Activated gamma-delta T cell treated with Interleukin-2 at 50 U/mL for 16 hours (primary cell): ENCODE results near the gene CXorf58.

Source experiments
- DNase-seq: peaks from one replicate; pipeline ENCODE4 v3.0.0-alpha.2; 2020

Gene CXorf58

DNA sequence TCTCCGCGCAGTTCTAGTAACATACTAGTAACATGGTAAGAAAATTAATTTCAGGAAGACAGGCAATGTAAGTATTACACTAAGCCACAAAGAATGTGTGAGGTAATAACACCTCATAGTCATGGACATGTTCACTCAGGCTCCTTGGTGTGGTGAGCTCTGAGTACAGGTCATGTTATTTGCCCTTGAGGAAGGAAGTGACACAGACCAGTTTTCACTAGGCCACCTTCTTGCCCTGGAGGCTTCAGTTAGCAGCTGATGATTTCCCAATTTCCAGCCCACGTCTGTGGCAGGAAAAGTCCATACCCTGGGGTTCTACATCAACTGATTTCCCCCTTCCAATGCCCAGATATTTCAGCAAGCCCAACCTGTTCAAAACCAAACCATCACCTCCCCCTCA lies 6.7 kb upstream of the CXorf58 start:
- no peak for DNase-seq

DNA sequence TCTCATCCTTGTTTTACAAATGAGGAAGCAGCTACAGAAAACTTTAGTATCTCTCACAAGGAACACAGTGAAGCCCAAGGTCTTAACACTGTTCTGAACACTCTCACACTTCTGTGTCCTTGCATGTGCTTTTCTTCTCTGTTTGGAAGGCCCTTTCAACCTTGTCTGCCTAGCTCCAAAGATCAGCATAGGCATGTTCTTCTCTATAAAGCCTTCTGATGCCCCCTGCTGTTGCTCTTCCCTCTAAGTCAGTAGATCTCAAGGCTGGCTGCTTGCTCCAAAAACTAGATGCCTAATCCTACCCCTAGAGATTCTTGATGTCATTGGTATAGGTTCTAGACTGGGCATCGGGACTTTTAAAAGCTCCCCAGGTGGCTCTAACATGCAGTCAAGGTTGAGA lies 6.0 kb upstream of the CXorf58 start:
- peak; percentile 11 for DNase-seq

DNA sequence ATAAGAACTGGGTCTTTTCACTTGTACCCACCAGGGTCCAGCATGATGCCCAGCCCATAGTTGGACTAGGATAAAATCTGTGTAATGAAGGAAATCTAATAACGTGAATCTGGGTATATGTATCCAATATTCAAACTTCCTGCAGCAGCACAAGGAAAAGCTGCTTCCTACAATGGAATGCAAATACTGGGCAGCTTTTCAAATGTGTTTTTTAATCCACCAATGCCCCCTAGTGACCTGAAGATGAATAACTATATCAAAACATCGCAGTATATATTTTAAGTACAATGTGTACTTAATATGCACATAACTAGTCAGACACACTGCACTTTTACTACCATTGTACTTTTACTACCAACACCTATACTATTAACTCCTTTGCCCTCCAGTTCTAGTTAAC lies 5.4 kb upstream of the CXorf58 start:
- no peak for DNase-seq

DNA sequence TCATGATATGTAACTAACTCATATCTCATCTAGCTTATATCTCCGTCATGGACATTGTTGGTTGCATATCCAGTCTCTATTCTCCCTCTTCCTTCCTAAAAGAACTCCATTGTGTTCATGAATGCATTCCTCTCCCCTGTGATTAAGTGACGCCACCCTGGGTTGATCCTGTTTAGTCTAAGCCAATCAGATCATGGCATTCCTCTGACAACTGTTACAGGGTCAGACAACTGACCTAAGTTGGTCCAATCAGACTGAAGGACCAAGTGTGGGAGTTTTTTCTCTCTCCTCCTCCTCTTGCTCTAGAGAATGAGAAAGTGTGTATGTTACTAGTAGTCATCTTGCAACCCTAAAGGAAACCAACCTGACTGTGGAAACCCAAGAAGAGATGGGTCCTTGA lies 3.7 kb upstream of the CXorf58 start:
- no peak for DNase-seq

DNA sequence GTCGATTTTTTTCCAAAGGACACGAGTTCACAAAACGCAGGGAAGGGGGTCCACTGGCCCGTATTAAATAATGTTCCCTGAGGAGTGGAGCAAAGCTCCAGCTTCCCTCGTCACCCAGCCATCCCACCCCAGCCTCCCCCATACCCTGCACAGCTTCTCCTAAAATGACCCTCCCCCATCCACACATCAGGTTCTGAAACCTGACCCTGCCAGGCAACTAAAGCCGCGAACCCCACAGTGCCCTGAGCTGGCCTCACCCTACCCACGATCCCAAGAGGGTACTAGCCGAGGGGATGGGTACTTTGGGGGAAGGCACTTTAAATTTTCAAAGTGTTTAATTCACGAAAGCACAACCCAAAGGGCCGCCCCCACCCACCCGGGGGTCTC lies 702 bp upstream of the CXorf58 start:
- no peak for DNase-seq

DNA sequence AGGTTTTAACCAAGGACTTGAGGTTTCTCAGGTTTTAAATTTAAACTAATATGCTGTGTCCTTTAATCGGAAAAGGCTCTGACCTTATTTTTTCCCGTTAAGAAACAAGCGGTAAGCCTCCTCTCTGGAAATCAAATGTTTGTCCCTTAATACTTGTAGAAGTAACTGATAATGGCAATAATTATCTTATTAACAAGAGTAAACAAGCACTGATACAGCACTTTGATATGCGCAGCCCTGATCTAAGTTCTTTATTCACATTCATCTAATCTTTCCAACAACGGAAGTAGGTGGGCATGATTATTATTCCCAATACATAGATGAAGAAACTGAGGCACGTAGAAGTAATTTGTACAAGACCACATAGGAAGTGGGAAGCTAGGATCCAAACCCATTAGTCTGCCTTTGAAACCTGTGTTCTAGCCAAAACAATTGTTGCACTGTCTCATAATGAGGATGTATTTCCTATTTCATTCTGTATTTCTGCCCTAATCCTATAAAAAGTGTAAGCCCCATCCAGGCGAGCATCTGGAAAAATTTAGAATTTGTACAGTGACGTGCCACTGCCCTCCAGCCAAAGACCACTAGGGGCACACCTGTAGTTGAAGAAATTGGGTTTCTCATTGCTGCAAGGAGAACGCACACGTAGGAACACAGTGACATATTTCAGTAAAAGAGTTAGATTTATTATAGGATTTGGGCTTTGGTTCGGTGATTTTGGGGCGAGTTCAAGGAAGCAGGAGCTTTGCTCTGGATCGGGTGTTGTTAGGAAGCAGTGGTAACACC lies 606 bp downstream of the CXorf58 start:
- DNase-seq: peak; percentile 8

DNA sequence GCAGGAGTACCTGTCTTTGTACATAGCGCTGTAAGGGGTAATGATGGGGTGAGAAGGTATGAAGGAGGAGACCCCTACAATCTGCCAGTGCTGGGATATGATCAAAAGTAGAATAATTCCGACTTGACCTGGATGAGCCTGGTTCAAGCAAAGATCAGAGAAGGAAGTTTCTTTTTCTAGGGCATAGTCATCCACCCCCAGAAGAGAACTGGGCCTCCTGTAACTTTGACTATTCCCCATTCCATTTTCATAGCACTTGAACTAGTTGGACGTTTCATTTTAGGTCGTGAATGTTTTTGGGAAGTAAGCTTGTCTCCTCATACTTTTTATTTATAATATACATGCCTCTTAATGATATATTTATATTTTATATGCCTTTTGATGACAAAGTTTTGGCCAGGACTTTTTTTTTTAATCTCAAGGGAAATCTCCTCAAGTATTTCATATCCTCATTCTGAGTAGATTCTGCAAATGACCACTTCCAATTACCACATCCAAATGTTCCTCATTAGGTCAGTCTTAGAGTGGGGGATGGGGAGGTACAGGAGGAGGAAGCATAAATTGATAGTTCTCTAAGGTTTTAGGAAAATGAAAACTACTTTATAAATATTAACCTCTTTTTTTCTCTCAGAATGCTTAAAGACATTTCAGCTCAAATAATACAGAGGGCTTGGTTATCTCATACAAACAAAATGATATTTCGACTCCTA lies 3.5 kb downstream of the CXorf58 start:
- DNase-seq: no peak

DNA sequence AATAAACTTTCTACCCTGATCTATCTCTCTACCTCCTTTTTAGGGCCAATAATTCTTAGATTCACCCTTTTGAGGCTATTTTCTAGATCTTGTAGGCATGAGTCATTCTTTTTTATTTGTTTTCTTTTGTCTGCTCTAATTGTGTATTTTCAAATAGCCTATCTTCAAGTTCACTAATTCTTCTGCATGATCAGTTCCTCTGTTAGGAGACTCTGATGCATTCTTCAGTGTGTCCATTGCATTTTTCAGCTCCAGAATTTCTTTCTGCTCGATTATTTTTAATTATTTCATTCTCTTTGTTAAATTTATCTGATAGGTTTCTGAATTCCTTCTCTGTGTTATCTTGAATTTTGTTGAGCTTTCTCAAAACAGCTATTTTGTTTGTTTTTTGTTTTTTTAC lies 11.3 kb downstream of the CXorf58 start:
- no peak for DNase-seq

DNA sequence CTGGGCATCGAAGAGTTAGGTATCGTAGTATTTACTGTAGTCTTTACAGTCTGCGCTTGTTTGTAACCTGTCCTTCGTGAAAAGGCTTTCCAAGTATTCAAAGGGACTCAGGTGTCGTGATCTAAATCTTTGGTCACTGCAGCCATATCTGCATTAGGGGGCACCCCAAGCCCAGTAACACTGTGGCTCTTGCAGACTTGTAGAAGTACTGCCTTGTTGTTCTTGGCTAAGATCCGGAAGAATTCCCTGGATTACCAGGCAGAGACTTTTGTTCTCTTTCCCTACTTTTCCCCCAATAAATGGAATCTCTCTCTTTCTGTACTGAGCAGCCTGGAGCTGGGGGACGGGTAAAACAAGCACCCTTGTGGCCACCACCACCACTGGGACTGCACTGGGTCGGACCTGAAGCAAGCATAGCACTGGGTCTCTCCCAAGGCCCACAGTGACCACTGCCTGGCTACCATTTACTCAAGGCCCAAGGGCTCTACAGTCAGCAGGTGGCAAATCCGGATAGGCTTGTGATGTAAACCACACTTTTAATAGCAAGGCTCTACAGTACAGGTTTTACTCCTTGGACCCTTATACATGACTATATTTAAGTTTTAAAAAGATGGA lies 12.0 kb downstream of the CXorf58 start:
- DNase-seq: no peak

DNA sequence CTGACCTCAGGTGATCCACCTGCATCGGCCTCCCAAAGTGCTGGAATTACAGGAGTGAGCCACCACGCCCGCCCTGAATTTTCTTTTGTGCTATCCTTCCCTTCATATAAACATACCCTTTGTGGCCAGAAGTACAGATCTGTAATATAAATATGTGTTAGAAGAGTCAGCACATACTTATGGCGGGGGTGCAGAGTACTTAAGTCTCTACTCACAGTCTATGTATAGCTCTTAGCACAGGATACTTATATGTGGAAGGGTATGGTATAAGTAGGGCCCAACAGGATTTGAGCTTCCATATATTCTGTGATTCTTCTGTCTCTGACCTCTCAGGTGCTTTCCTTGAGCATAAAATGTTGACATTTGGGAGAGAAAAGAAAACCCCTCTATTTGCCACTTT lies 18.2 kb downstream of the CXorf58 start:
- DNase-seq: no peak

DNA sequence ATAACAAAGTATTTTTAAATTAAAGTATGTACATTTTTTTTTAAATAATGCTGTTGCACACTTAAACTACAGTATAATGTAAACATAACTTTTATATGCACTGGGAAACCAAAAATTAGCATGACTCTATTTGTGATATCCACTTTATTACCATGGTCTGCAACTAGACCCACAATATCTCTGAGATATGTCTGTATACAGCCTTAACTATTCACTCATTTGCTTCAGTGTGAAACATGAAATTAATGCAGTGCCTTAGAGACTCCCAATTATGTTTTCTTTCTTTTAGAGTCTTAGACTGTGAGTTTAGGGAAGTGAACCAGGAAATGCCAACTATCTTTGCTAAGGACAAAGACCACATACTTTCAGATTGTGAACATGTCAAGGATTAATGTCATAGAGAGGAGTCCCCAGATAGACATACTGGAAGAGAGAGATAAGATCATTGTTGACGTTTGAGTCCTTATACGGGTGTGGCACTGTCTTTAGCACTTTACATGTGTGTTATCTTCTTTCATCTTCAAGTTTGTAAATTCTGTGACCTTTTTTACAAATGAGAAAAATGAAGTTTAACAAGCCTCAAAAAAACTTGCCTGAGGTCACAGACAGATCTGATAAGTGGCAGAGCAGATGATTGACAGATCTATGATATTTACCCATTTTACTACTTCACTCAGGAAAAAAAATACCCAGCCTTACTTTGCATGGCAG lies 23.2 kb downstream of the CXorf58 start:
- no peak for DNase-seq

DNA sequence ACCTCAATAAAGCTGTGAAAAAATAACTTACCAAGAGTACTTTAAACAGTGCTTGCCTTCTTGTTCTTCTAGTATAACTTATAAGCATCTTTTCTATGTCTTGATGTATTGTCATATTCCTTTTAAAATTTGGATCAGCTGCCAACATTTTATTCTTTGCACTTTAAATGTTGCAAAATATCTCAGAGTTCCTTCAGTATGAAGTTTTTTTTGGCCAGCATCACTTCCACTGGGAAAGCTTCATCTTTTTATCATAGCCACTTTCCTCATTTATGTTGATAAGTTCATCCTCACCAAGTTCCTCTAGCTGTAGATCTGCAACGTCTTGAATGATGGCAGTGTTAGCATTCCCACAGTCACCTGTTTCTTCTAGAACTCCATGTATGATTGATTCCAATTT lies 24.2 kb downstream of the CXorf58 start:
- DNase-seq: no peak

DNA sequence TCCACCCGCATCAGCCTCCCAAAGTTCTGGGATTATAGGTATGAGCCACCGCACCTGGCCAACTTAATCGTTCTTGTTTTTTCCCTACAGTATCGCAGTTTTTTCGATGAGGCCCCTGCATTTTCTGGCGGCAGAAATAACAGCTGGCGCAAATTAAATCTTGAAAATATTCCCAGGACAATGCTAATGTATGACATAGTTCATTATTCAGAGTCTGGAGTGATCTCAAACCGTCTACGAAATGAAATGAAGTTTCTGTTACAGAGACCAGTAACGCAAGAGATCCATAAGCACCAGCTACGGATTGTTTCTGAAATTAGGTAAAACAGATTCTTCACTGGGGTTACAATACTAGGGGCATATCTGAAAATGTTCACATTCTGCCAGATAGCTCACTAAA lies 27.3 kb downstream of the CXorf58 start:
- no peak for DNase-seq

DNA sequence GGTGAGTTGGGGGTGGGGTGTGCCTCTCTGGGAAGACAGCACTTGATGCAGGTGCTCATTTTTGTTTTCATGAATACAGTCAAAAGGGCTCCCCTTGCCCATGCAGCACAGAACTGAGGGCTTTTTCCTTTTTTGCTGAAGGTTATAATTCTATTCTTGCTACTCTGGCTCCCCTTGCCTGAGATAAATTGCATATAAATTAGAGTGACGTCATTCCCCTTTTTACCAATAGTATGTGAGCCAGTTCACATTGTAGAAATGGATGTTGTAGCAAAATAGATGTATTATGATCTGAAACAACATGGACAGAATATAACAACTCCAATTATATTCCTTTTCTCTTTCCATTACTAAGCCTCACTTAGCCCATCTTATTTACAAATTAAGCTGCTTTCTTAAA lies 28.4 kb downstream of the CXorf58 start:
- DNase-seq: no peak

DNA sequence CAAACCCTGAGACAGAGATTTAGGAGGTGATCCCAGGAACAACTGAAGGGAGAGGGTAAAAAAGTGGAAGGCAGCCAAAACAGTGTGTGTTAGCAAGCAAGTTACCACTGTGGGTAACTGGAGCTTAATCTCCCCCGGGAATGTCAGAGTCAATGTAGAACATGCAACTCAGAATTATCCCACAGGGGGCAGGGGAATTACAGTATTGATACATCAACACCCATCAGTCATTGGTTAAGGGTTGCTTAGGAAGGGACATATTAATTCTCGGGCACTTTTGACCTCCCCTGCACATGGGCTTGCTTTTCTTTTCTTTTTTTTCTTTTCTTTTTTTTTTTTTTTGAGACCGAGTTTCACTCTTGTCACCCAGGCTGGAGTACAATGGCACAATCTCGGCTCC lies 29.3 kb downstream of the CXorf58 start:
- no peak for DNase-seq

DNA sequence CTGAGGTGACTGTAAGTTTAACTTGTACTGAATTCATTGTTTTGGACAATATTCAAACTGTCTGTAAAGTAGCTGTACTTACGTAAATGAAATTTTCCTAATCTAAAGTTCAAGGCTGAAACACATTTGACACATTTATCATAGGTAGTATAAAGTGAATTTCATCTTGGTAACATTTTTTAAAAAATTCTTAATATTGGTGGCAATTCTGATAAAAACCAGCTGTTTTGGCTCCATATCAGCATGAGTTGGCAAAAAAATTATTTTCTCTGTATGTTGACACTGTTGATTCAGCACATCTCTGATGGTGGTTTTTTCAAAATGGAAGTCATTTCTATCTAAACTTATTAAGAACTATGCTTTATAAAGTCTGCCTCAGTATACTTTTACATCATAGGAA lies 30.9 kb downstream of the CXorf58 start:
- no peak for DNase-seq

DNA sequence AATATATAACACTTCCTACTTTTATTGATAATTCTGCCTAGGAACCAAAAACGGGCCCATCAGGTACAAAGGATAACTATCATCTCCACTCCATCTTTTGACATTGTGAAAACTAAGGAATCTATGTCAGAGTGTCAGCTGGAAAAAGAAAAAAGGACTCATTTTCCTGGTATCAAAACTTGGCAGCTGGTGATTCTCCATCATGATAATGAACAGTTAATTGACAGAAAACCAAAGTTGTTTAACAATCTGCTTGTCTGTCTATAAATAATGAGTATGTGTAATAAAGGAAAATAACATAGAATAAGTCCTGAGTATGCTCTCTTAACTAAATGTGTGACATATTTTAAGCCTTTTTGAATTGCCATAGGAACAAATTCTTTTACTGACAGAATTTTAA lies 31.4 kb downstream of the CXorf58 start:
- no peak for DNase-seq

DNA sequence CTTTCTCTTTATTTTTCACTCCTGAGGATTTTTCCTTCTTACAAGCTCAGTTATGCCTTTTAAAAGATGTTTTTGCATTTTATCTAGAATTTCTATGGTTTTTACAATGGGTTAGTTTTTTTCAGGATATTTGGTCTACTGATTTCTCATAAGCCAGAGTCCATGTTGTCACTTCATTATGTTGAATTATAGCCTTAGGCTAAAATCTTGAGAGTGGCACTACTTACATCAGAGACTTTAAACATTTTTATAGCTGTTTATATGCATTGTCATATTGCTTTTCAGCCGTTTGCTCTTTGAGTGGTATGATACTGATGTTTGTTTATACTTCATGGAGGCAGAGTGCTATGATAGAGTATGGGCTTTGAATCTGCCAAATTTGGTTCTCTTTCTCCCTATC lies 36.4 kb downstream of the CXorf58 start:
- DNase-seq: no peak

DNA sequence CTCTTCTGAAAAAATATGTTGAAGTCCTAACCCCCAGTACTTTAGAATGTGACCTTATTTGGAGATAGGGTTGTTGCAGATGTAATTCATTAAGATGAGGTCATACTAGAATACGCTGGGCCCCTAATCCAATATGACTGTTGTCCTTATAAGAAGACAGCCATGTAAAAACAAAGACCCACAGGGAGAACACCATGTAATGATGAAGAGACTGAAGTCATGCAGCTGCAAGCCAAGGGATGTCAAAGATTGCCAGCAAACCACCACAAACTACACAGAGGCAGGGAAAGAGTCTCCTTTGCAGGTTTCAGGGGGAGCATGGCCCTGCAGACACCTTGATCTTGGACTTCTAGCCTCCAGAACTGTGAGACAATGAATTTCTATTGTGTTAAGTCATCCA lies 37.4 kb downstream of the CXorf58 start:
- no peak for DNase-seq

DNA sequence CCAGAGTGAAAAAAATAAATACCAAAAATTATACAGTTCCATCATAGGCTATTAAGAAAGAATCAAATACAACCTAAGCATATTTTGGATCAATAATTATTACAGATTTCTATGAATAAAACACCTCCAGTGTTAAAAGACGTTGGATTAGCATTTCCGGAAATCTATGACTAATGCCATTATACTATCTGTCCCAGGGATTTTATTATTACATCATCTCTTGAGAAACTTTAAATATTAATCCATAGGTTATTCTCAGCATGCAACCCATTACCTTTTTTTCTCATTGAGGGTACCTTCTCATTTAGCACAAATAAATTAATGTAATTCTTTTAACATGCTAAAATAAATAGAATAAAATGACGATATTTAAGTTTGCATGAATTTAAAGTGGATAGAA lies 44.6 kb downstream of the CXorf58 start:
- DNase-seq: no peak

DNA sequence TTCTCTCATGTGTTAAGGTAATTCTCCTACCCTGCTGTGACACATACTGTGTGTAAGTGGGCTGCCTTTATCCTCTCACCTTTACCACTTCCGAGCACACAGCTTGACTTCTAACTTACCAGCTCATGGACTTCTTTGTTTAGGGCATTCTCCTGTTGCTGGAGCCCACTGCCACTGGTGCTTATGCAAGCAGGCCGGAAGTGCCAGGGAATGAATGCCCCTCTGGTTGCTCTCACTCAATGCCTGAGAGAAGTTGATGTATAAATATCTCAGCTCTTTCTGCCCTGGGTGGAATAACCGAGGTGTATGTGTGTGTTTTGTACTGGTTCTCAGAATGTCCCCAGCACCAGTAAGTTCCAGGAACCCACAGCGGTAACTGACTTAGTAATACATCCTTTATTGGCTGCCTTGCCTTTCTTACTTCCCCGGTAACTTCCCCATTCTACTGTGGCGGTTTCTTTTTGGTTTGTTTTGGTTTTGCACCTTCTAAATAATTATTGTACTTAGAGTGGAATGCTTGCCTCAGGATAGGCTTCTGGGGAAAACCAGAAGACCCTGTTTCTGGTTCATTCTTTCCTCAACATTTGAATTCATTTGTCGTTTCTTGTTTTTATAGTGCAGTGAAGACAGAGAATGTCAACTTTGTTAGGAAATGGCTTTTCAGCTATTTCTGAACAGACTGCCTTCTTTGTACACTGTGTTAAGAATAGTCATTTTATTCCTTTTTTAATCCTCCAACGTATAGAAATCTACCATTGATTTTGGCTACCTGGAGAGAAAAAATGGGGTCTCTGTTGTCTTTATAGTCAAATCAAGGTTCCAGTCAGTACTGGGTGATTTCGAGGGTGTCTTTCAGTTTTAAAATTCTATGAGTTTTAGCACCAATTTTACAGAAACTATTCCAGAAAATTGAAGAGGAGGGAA lies 45.4 kb downstream of the CXorf58 start:
- peak; percentile 36 for DNase-seq

DNA sequence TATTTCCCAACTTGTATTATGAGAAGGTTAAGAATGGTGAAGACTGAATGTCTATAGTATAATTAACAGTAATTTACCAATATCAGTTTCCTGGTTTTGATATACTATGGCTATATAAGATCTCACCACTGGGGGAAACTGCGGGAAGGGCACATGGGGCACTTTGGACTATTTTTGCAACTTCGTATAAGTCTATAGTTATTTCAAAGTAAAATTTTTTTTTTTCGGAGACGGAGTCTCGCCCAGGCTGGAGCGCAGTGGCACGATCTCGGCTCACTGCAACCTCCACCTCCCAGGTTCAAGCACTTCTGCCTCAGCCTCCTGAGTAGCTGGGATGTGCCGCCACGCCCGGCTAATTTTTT lies 46.1 kb downstream of the CXorf58 start:
- DNase-seq: no peak

DNA sequence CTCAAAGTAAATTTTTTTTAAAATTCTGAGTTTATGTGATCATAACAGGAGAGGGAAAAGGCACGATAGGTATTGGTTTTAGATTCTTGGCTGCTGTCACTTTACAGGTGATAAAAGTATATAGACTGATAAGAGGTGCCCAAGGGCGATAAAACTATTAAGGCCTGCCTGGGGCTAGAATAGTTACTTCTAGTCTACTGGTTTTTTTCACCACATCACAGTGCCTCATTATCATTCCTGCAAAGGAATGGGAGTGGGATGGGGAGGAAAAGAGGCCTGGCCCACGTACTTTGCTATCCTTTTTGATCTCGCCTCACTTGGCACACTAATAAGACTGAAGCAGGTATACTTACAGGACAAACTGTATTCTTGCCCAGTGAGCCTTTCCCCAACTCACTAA lies 46.6 kb downstream of the CXorf58 start:
- DNase-seq: no peak
